Gastrocnemius medialis (tissue), 4 donors: ENCODE data around the gene TJP2.
"Not testable (repeated sequence)": the region's sequence is repeated elsewhere in the genome, so short reads cannot be mapped to it uniquely, and the experiment has no call there.

Experiments used
- CTCF ChIP-seq, 5 experiments: fragments of 450-650 bp in 3 of 5; fragments of 200-600 bp in 2 of 5; sonication (generic) in 2 of 5; IDR thresholded peaks in 4 of 5; conservative IDR thresholded peaks in 1 of 5; 1 replicate in 4 of 5; 2 replicates in 1 of 5; pipeline ENCODE4 v1.5.1; 2016 to 2019; ENCODE audit warnings: antibody characterized with exemption in 5 of 5, mild to moderate bottlenecking in 3 of 5, moderate library complexity in 3 of 5
- POLR2A ChIP-seq, 2 donors: fragments of 450-650 bp; IDR thresholded peaks; one replicate each; pipeline ENCODE4 v1.6.1; 2017; ENCODE audit warnings: antibody characterized with exemption in 2 of 2, mild to moderate bottlenecking in 2 of 2, moderate library complexity in 2 of 2

- TF ChIP-seq POLR2A (IDR thresholded peaks at IDR 0.05); CTCF (IDR thresholded peaks at IDR 0.05 in 4 of 5, conservative IDR thresholded peaks at IDR 0.05 in 1 of 5): not testable (repeated sequence)
Observed at GRCh38 chr9:69164573-69164972, 9.5 kb upstream of the TJP2 start.
